HG03521 (cell line): ENCODE measurements around the gene MAP2.

Experiments
- ATAC-seq: cut with Tn5 transposase; IDR thresholded peaks from one replicate; pipeline ENCODE4 v1.9.1; 2021; ENCODE audit warnings: mild to moderate bottlenecking, moderate library complexity; ENCODE audit not compliant: unreplicated experiment

Gene MAP2, protein sequence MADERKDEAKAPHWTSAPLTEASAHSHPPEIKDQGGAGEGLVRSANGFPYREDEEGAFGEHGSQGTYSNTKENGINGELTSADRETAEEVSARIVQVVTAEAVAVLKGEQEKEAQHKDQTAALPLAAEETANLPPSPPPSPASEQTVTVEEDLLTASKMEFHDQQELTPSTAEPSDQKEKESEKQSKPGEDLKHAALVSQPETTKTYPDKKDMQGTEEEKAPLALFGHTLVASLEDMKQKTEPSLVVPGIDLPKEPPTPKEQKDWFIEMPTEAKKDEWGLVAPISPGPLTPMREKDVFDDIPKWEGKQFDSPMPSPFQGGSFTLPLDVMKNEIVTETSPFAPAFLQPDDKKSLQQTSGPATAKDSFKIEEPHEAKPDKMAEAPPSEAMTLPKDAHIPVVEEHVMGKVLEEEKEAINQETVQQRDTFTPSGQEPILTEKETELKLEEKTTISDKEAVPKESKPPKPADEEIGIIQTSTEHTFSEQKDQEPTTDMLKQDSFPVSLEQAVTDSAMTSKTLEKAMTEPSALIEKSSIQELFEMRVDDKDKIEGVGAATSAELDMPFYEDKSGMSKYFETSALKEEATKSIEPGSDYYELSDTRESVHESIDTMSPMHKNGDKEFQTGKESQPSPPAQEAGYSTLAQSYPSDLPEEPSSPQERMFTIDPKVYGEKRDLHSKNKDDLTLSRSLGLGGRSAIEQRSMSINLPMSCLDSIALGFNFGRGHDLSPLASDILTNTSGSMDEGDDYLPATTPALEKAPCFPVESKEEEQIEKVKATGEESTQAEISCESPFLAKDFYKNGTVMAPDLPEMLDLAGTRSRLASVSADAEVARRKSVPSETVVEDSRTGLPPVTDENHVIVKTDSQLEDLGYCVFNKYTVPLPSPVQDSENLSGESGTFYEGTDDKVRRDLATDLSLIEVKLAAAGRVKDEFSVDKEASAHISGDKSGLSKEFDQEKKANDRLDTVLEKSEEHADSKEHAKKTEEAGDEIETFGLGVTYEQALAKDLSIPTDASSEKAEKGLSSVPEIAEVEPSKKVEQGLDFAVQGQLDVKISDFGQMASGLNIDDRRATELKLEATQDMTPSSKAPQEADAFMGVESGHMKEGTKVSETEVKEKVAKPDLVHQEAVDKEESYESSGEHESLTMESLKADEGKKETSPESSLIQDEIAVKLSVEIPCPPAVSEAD (N-terminal part only)

DNA sequence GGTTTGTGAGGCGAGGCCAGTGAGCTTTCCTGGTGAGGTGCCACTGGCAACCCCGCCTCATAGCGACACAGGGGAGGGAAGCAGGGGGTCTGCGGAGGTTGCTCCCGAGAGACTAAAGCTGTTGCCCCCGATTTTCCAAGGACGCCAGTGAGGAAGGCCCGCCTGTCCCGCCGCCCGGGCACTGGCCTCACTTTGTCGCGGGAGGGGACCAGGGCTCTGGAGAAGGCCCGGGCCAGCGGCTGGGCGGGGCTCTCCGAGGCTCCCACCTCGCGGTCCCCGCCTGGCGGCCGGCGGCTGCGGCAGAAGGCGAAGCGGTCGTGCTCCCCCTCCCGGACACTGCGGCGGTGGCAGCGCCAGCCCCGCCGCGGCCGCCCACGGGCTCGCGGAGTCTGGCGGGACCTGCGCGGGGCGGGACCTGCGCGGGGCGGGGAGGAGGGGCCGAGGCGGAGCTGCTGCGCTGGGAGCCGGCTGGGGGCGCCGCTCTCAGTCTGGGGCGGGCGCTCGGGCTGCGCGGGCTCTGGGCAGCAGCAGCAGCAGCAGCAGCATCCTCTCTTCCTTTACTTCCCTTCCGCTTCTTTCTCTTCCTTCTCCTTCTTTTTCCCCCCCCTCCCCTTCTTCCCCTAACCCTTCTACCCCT, at the start of gene MAP2:
Gene MAP2, plus strand, starts transcription at position 486 of the 637 bp plus-strand sequence. CDS start 229,124 bp downstream, outside the sequence.
- peak; percentile 98 for ATAC-seq

DNA sequence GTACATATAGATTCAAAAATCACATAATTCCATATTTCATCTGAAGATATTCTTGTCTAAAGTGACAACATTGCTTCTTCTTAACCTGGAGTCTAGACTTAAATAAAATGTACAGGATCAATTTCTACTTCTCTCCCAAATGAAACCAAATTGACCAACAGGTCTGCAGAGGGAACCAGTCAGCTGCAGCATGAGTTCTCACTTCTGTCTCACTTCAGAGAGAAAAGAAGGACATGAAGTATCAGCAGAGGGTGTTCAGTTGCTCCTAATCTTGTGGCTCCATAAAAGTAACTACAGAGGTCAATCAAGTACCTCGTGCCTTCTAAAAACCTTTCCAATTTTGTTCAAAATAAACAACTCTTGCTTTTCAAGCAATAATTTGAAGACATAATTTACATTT, 47.2 kb upstream of the MAP2 start:
- ATAC-seq, result no peak

DNA sequence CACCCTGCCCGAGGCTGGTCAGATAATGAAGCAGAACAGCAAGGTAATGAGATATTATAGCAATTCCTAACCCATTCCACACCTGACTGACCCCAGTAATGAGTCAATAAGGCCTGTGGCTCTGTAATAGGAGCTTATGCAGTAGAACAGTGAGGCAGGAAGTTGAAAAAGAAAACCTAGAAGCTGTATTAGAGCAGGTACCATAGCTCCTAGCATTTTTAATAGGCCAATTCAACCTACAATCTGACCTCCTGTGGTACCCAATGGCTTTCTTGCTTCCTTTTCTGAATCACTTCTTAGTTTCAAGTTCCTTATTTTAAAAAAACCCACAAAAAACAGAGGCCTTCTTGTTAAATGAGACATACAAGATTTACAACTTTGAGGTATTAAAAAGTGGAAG, 43.6 kb upstream of the MAP2 start:
- peak; percentile 98 for ATAC-seq

DNA sequence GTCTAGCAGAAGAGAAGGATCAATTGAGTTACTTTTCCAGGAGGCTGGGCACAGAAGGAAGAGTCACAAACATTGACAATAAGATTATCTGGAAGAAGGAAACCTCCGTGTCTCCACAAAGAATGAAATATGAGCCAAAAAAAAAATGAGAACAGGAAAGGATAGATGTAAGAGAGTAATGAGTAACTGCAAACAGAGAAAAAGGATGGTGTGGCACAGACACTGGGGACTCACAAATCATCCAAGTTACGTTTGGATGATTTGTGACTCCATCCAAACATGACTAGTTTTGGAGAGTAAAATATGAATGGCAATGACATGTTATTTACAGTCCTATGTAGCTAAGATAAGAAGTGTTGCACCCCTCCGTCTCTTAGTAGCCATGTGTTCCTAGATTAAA, 42.8 kb upstream of the MAP2 start:
- ATAC-seq, result no peak

DNA sequence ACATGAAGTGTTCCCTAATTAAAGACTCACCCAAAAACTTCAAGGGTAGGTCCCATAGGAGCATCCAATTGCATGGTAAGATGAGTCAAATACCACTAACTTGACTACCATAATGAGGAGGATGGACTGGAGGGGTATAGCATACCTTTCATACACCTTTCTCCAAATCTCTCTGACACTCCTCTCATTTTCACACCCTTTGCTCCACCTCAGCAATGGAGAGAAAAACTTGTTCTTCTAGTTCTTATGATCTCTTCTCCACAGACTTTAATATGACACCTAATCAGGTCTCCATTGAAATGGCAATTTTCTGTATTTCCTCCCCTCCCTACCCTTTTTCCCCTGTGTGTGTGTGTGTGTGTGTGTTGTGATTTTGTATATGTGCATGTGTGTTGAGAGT, 41.1 kb upstream of the MAP2 start:
- ATAC-seq, result no peak

DNA sequence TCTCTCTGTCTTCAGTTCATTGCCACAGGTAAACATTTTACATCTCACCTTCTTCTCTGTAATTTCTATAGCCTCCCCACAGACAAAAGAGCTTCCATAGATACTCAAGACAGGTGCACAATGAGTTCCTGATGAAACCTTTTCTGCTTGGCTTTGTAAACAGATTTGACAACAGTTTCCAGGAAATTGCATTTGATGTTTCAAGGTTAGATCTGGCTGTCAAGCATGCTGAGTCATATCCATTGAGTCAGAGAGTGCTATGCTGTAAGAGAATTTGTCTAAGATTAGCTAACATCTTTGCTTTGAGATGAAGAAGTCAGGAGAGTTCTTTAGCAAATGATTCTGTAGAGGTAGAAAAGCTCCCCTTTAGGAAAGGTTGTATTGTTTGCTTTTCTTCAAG, 40.6 kb upstream of the MAP2 start:
- ATAC-seq, result no peak

DNA sequence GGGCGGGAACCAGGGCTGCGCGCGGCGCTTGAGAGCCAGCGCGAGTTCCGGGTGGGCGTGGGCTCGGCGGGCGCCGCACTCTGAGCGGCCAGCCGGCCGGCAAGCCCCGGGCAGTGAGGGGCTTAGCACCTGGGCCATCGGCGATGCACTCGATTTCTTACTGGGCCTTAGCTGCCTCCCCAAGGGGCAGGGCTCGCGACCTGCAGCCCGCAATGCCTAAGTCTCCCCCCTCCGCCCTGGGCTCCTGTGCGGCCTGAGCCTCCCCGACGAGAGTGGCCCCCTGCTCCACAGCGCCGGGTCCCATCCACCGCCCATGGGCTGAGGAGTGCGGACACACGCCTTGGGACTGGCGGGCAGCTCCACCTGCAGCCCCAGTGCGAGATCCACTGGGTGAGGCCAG, 36.5 kb upstream of the MAP2 start:
- ATAC-seq, result no peak

DNA sequence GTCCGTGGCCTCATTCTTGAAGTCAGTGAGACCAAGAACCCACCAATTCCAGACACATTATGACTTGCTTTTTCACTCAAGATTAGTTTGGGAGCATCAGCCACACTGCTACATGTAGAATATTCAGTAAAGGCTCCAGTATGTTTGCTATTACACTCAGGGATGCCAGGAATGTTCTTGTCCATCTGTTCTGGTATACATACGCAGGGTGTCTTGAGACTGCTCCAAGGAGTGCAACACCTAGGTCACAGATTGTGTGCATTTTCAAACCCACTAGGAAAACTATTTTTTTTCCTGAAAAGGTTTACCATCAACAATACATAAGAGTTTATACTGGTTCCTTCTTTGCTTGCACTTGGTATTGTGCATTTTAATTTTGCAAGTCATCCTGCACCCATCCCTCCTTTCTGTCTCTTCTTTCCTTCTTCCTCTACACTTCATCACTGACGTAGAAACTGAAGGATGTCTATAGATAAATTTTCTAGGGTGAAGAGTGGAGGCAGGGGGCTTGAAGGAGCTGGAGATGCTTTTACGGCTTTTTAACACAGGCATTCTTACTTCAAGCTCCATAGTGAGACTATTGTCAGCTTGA, 35.3 kb upstream of the MAP2 start:
- ATAC-seq, result no peak

DNA sequence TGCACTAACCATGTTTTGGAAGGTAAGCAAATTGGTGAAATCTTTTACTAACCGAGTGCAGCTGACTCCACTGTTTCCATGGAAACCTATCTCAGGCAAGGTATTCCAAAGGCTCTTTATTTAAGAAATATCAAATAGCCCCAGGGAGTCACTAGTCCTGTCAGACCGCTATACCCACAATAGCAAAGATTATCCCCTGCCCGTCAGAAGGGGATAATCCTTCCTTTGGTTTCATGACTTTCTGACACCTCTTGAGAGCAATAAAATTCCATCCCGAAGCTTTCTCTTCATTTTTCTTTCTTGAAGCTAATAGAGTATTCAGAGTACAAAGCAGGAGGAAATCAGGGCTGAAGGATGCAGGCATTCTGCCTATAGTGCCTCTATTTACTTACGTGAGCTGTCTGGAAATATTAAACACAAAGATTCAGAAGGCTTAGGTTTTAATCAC, 34.7 kb upstream of the MAP2 start:
- no peak for ATAC-seq

DNA sequence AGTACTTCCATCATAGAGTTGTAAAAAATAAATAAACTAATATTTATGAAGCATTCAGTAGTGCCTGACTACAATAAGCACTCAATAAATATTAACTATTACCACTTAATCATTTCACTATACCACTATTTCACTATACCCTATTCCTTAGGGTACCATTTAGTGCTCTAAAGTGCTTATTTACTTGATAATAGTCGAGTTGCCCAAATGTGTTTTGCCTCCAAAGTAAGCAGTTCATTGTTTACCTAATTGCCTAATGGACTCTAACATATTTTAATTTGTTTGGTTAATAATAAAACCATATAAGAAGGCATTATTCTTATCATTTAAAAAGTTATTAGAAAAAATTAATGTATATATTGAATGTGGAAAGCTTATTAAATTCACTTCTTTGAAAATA, 33.0 kb upstream of the MAP2 start:
- ATAC-seq, result no peak

DNA sequence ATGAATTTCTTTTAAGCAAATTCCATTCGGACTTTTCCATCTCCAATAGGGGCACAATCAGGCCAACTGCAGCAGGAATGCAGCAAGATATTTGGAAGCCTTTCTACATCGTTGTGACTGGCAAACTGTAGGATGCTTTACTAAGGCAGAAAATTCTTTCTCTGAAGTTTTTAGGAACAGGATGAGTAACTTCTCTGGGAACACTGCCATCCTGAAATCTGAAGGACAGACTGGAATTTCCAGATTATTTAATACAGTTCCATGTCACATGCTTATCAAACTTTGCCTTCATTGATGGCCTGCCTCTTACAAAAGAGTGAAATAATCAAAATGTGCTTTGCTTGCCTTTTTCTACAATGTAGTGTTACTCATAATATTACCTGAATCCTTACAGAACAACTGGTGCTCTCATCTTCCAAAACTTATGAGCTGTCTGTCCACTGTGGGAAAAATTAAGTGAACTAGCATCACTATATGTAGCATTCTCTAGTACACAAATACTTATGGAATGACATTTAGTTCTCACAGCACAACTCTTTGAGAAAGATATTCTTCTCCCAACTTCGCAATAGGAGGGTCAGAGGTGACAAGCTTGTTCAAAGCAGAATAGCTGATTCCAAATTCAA, 32.0 kb upstream of the MAP2 start:
- ATAC-seq, result no peak

DNA sequence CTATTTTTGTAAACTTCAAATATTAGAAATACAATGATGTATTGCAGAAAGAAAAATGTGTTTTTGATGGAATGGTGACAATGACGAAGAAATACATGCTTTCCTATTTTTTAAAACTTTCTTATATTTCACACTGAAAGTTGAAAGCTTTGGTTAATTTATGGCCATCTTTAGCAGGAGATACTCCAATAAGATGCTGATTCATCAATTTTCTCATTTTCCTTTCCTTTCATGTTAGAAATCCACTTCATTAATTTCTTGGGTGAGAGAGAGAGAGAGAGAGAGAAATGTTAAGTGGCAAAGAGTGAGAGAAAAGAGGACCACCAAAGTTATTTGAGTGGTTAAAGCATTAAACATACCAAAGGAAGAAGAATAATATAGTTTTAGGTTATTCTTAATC, 28.6 kb upstream of the MAP2 start:
- no peak for ATAC-seq

DNA sequence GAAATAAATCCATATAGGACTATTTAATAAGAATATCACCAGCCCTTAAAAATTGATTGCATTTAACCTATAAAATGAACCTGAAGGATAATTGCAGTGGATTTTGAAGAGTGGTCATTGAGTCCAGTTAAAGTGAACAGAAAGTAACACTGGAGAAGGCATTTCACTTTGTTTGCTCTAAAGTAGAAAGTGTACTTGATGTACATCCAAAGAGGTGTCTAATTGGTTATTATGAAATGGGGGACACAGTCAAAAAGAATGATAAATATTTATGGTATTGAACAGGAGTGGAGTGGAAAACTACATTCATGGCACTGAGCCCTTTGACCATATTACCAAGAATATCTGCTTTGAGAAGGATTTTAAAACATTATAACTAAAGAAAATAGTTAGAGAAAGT, 28.2 kb upstream of the MAP2 start:
- ATAC-seq, result no peak

DNA sequence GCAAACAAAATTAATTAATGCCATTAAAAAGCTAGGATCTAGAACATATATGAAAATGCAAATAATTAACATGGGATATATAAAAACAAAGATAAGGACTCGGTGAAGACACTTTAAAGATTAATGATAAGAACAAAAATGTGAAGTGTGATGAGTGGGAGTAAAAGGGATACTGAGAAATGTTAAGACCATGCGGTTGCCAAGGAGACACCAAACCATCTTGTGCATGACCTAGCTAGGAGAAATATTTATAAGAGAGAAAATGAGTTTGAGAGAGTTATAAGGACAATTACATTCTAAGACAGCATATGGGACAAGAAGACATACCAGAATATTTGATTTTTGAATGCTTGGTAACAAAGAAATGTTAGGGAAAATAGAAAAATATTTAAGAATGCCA, 25.4 kb upstream of the MAP2 start:
- no peak for ATAC-seq

DNA sequence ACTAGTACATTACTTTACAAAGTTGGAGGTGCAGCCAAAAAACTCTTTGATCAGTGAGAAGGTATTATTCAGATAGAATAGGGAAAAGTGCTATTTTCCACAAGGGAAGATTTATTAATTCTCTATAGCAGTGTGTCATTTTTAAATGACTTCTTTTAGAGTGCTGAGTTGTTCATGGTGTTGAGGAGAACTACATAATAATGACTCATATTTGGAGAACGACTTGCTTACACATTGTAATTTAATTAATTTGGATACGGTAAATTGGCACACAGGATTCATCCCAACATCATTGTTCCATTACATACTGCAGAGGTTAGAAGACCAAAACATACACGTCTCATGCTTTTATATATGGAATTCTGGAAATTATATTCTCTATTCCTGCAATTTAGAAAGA, 22.1 kb upstream of the MAP2 start:
- no peak for ATAC-seq

DNA sequence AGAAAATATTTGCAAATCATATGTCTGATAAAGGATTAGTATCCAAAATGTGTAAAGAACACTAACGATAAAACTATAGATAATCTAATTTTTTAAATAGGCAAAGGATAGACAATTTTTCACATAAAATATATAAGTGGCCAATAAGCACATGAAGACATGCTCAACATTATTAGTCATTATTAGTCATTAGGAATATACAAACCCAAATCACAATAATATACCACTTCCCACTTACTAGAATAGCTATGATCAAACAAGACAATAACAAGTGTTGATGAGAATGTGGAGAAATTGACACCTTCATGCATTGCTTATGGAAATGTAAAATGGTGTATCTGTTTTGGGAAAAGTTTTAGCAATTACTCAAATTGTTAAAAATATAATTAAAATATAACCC, 12.6 kb upstream of the MAP2 start:
- ATAC-seq, result no peak

DNA sequence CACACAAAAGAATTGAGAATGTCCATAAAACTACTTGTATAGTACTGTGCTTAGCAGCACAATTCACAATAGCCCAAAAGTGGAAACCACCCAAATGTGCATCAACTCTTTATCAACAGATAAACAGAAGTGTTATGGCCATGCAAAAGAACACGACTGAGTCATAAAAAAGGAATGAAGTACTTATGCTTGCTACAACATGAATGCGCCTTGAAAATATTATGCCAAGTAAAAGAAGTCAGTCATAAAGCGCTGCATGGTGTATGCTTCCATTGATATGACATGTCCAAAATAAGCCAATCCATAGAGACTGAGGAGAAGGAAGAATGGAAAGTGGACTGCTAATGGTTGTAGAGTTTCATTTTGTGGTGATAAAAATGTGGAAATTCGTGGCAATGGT, 12.1 kb upstream of the MAP2 start:
- ATAC-seq, result no peak

DNA sequence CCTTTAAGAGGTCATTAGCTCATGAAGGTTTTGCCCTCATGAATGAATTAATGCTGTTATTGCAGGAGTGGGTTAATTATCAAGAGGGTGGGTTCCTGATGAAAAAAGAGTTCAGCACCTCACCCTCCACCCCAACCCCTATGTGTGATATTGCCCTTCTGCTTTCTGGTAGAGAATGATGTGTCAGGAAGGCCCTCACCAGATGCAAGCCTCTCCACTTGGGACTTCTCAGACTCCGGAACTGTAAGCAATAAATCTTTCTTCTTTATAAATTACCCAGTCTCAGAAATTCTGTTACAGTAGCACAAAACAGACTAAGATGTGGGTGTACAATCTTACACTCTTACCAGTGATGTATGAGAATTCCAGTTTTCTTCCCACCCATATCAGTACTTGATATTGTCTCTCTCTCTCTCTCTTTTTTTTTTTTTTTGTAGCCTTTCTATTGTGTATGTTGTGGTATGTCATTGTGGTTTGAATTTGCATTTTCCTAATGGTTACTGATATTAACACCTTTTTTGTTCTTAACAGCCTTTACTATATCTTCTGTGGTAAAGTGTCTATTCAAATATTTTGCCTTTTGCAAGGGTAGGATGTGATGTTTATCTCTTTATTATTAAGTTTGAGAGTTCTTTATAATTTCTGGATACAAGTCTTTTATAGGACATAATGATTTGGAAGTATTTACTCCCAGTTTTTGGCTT, 10.4 kb upstream of the MAP2 start:
- ATAC-seq, result no peak

DNA sequence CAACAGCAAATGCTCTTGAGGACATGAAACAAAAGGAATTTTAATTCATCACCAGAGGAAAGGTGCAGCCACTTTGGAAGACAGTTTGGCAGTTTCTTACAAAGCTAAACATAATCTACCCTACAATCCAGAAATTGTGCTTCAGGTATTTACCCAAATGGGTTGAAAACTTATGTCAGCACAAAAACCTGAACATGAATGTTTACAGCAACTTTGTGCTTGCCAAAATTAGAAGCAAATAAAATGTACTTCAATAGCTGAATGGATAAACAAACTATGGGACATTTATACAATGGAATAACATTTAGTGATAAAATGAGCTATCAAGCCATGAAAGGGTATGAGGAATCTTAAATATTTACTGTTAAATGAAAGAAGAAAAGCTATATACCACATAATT, 6.9 kb upstream of the MAP2 start:
- ATAC-seq, result no peak
